Muscle of arm (tissue), 12 donors: Measurements from ENCODE around the gene CERK. TPM values are rescaled to one million over a fixed set of nuclear protein-coding genes. Genes with fewer than 3 reads are reported as not detected.

ENCODE experiments used
- DNase-seq: peaks from one replicate; pipeline ENCODE4 v3.0.0-alpha.2; 2013
- polyA plus RNA-seq, 12 donors: library from polyadenylated mRNA; unstranded; fragments of 120-200 nt; gene quantifications; one replicate each; pipeline ENCODE4 v1.2.1, GENCODE V29; 2013; ENCODE audit not compliant: insufficient read length in 12 of 12

CERK gene
- polyA plus RNA-seq, 12 donors, result 18.1 to 33.1 (median 22.2) TPM; not detected in 1

DNA sequence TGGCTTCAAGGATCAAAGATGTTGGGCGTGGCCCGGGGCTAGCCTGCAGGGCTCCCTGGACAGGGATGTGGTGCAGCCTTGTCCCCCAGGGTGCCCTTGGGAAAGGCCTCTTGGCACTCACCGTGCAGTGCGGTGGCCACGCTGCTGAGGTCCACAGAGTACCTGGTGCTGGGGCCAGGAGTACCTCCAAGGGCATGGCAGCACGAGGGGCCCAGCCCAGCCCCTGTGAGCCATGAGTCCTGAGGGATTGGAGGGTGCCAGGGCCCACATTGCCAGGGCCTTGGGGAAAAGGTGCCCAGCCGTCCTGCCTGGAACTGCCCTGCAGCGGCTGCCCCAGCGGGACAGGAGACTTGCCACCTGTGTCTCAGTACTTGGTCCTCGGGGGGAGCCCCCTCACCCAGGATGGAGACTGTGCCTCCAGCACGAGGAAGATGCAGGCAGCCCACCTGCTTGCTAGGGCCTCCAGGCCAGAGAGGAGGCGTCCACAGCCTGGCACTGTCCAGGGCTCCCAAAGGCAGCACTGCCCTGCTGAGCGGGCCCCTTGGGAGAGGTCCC lies 73.7 kb downstream of the CERK start:
- DNase-seq, result no peak

DNA sequence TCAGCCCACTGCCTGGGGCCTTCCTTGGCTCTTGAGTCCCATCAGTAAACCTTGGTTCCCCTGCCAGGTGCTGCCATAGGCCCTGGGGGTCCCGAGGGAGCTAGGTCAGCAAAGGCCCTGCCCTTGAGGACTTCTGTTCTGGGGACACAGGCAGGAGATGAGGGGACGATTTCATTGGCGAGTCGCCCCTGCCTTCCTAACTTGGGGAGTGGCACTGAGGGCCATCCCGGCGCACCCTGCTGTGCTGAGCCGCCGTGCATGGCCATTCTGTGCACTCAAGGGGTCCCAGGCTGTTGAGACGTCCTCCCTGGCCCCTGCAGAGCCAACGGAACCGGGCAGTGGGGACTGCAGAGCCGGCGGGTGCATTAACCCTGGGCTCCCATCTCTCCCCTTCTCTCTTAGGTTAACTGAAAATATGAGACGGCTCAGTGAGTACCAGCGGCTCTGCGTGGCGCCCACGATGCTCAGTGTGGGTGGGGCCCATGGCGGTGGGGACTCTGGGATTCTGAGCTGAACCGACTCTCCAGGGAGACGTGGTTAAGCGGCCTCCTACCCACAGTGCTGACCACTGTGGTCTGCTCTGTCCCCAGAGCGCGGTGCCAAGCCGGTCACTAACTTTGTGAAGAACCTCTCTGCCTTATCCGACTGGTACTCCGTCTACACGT lies 74.5 kb downstream of the CERK start:
- no peak for DNase-seq

DNA sequence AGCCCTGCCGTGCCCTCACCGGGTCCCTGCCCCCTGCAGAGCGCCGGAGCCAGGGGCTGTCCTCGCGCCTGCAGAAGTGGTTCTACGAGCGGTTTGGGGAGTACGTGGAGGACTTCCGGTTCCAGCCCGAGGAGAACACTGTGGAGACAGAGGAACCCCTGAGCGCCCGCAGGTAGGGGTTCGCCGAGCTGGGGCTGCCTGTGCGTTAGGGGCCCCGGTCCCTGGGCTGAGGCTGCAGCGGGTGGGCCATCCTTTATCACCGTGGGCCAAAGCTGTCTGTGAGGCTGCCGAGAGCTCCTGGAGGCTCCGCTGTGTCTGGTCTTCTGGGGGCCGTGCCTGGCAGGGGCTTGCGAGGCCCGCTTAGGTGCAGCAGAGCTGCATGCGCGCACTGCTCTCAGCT lies 75.1 kb downstream of the CERK start:
- DNase-seq, result no peak

DNA sequence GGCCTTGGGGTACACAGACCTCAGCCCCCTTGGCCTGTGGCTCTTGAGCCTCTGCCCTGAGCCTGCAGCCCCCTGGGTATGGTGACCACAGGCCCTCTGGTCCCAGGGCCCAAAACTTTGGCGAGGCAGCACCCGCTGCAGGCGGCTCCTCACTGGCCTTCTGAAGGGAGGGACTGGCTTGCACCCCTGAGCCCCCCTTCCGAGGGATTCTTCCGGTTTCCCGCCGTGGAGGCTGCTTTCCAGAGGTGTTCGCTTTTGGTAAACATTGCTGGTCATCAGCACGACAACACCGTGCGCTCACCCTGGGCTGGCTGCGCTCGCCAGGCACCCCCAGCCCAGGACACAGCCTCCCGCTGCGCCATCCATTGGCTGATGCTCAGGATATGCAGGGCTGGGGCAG lies 75.8 kb downstream of the CERK start:
- no peak for DNase-seq

DNA sequence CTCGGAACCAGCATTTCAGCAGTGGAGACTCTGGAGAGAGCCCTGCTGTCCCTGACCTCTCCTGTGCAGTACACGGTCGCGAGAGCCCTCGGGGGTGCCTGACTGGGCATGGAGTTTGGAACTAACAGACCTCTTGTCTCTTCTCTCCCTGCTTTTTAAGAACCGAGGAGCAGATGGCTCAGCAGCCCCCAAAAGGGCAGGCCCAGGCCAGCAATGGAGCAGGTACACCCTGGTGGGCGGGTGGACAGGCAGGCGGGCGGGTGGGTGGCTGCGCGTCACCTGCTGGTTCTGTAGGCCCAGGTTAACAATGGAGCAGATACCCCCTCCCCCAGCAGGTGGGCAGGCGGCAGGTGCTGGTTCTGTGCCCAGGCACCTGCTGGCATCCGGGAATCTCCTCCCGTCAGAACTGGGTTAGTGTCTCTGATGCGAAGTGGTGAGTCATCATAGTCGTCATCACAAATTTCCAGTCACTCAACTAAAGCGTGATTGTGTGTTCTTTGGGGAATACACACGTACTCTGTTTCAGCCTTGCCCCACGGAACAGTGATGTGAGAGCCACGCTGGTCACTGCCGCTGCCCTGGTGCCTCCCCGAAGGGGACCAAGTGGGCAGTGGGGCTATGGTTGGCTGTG lies 76.7 kb downstream of the CERK start:
- no peak for DNase-seq

DNA sequence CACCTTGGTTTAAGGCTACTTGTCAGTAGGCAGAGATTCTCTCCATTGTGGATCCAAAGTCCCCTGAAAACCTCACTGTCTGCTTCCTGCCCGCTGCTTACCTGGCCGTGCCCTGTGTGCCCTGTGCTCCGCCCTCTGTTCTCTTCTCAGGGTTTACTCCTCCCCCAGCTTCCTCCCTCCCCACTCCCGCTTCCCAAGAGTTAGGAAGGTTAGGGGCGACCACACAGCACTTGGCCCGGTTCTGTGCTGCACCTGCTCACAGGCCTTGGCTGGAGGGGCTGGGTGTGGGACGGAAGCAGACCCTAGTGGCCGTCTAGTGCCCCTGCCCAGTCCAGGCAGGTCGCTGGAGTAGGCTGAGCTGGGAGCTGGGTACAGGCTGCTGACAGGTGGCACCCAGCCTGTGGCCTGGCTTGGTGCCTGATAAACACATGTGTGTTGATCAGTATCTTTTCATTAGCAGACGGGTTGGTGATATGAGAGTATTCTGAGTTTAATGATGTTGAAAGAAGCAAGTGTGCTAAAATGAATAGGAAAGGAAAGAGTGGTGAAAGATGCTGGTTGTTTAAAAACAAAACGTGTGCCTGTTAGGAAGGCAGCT lies 77.3 kb downstream of the CERK start:
- DNase-seq, result no peak

DNA sequence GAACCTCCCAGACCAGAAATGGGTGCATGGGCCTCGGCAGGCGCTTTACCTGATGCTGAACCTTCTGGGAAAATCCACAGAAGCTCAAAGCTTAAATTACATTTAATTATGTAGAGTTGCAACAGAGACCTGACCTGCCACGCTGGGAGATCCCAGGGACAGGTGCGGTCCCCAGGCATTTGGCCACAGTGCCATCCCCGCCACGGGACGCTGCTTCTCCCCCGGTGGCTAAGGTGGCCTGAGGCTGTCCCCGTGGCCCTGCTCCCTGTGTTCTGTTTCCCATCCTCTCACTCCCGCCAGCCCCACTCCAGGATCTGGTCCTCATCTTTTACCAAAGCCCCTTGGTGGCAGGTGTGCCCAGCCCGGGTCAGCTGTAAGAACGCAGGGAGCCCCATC lies 78.3 kb downstream of the CERK start:
- DNase-seq, result no peak

DNA sequence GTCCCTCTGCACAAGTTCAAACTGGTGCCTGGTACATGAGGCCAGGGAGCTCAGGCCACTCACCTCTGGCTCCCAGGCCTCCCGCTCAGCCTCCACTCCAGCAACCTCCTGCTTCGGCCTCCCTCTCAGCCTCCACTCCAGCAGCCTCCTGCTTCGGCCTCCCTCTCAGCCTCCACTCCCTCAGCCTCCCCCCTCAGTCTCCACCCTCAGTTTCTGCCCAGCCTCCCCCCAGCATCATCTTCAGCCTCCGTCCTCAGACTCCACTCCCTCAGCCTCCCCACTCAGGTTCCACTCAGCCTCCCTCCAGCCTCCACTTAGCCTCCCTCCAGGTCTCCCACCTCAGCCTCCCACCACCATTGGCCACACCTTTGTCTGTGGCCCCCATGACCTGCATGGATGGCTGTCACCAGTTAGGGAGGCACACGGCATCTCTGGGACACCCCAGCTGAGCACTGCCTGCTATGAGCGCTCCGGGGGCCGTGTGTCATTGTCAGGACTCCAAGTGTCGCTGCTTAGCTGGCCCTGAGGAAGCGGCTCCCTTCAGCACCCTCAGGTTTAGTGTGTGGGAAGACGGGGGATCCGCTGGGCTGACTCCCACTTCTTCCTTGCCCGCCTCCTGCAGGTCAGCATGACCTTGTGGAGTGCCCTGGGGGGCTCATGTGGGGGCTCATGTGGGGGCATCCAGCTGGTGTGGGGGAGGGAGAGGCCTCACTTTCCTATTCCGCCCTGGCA lies 78.8 kb downstream of the CERK start:
- DNase-seq, result no peak

DNA sequence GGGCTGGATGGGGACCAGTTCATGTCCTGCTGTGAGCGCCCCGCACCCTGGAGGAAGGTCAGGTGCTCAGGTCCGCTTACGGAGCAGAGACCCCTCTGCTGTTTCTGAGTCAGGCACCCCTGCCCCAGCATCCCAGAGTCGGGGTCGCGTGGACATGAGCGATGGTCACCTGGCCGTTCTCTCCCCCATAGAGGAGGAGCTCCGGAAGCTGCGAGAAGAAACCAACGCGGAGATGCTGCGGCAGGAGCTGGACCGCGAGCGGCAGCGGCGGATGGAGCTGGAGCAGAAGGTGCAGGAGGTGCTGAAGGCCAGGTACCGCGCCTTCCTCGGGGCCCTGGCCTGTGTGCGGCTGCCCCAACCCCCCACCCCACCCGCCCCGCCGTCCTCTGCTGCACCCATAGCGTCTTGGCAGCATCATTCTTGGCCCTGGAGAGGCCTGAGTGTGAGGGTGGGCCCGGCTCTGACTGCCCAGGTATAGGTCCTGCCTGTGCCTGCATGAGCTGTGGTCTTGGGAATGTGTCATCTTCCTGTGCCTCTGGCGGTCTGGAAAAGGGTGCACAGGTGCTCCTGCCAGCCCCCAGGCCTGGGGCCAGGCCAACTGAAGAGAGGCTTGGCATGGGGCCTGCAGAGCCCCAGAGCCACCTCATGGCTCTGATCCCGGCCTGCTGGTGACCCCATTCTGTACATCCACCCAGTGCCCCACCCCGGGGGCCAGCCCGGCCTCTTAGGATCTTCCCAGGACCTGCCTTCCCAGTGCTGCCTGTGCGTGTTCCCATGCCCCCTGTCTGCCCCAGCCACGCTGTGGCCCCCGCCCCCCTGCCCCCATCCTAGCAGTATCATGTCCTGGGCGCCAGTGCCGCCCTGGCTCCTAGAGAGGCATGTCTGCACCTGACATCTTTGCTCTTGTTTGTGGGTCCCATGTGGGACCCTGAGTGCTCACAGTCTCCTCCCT lies 79.8 kb downstream of the CERK start:
- no peak for DNase-seq

DNA sequence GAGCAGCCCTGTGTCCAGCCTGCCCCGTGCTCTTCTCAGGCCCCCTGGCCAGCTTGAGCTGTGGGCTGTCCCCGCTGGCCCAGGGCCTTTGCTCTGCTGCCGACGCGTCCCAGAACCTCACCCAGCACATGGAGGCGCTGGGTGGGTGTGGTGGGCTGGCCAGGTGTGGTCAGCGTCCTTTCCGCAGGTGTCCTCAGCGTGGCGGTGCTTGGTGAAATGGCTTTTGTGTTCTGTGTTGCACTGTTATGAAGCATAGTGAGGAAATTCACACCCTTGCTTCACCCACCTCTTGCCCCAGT lies 80.4 kb downstream of the CERK start:
- no peak for DNase-seq

DNA sequence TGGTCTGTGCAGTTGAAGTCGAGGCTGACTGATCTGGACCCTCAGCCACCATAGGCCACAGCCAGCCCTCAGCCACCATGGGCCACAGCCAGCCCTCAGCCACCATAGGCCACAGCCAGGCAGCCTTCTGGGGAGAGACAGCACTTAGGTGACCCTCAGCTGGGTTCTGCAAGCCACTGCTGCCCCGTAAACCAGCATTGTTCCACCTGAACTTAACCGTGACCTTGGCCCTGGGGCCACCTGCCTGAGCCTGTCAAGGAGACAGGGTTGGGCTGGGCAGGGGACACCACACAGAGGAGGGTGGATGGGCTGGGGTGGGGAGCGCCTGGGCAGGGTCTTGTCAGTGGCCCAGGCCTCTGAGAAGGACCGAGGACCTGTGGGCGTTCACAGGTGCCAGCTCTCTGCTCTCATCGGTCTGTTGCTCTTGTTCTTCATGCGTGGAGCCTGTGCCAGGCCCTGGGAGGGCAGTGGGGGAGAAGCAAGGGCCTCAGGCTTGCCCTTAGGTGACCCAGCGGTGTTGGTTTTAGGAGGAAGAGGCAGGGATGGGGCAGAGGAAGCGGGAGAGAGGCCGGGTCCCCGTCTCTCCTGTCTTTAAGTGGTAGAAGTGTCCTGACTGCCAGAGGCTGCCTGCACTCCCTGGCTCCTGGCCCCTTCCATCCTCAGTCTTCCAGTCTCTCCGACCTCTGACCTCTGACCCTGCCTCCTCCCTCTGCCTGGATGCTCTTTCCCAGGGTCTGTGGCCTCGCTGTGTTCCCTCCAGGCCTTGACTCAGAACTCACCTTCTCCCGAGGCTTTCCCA lies 81.0 kb downstream of the CERK start:
- DNase-seq, result no peak

DNA sequence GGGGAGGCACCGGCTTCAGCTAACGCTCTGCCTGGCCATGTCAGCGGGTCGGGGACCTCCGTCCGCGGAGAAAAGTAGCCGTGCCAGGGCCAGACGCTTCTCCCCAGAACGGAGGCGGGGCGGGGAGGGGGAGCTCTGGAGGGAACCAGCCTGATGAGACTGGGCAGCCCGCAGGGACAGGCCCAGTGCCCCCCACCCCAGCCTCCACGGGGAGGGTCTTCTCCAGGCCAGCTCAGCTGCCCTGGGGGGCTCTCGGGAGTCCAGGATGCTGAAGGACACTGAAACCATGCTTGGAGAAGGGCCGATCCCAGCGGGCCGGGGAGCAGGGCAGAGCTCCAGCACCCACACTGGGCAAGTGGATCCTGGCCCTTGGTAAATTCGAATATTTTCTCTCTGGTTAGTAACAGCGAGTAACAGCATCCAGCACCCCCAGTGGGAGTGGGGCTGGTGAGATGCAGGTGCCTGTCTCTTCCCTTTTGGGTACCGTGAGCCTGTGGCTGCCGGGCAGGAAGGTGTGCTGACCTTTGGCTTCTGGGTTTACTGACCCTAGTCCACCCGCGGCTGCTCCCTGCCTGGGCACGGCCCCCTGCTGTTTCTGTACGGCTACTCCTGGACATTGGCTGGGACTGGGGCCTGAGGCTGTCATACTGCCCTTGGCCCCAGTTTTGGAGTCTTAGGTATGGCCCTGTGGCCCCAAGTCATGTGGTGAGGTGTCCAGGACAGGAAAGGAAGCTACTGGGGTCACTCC lies 82.0 kb downstream of the CERK start:
- no peak for DNase-seq

DNA sequence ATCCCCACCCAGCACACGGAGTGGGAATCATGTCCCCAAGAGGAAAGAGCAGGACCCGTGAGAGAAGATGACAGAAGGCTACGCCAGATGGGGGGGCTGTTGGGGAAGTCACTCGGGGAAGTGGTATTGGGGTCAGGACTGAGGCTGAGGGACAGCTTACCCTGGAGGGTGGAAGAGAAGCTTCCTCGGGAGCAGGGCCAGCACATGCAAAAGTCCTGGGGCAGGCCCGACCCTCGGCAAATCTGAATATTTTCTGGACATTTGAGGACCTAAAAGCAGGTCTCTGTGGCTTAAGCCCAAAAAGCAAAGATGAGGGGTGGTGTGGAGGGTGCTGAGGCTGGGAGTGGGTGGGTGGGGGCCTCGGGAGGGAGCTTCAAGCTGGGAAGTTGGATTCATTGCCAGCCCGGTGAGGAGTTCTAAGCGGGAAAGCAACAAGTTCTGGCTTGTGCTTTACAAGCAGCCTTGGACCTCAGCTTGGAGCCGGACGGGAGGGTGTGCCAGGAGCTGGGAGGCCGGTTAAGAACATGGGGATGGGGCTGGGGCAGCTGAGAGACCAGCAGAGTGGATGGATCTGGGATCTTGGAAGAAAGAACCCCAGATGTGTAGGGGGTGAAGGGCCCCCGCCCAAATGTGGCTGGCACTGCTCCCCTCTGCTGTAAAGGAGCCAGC lies 83.0 kb downstream of the CERK start:
- DNase-seq, result no peak

DNA sequence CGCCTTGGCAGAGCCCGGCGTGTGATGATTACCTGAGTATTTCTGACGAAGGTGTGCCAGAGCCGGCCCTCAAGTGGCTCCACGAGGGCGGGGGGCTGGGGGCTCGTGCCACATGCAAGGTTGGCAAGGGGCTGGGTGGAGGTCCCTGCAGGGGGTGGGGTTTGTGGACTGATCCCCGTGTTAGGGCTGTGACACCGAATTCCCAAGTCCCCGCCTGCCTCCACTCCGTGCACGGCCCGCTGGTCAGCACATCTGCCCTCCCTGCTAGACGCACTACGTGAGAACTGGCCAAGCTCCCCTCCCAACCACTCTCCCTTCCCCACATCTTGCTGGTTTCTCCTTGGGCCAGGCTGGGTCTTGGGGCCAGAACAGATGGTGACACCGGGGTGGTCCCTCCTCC lies 83.6 kb downstream of the CERK start:
- no peak for DNase-seq

DNA sequence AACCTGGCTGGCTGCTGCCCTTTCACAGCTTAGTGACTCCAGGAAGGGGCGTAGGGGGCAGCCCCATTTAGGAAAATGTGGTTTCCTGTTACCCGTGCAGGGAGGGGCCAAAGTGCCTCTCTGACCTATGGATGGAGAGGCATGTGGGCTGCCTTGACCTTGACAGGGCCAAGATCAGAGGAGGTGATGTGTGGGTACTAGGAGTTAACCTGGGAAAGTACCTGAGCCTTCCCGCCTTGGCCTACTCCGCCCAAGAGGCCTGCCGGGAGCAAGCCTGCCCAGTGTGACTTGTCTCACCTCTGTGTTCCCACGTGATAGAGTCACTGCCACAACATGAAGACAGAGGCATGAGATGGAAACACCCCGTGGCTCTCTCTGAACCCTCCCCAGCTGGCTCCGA lies 84.5 kb downstream of the CERK start:
- no peak for DNase-seq

DNA sequence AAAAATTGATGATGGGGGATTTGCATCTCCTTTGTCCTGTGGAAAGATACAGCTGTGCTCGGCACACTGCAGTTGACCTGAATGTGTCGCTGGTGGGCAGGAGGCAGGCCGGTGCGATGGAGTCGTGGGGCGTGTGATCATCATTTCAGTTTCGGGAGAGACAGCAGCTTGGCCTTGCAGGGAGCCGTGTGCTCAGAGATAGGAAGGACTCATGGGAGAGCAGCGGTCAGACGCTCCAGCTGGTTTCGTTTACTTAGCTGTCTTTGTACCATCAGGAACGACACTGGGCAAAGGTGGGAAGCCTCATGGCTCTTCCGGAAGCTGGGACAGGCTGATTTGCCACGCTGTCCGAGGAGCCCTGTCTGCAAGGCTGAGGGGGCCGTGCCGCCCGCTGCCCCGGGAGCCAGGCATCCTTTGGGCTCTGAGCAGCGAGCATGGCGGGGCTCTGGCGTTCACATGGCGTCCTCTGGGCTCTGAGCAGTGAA lies 85.2 kb downstream of the CERK start:
- peak; percentile 35 for DNase-seq

DNA sequence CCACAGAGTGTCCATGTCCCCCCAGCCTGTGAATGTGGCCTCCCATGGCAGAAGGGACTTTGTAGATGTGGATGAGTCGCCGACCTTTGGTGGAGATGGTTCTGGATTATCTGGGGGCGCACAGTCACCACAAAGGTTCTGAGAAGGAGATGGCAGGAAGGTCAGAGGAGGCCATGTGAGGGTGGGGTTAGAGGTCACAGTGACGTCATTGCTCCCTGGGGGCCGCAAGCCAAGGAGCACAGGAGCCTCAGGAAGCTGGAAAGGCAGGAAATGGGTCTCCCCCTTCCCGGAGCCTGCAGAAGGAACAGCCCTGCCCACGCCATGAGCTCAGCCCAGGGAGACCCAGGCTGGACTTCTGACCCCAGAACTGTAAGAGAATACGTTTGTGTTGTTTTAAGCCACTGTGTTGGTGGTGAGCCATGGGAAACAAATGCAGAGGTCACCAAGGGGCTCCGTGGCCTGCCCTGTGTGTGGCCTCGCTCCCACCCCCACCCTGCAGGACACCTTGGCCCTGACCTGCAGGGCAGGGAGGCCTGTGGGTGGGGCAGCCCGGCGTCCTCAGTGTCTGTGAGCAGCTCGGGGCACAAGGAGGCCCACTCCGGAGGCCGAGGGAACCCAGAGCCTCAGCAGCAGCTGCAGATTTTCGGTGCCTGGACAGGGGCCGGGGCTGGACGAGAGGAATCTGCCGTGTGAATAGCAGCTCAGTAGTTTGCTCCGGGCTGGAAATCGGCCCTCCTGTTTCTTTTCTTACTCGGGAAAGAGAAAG lies 85.8 kb downstream of the CERK start:
- peak; percentile 57 for DNase-seq

DNA sequence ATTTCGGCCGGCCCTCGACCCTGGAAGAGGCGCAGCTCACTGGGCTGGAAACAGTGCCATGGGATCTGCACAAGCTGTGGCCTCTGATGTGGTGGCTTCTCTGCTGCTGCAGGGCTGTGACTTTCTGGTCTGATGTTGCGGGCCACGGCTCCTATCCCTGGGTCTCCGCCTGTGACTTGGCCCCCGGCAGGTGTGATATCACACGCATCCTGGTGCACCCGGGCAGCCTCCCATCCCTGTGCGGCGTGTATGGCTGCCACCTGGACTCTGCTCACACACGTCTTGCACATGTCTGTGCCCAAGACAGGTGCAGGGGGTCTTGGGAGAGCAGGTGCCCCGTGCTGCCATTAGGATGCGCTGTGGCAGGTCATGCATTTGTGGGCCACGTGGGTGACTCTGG lies 86.7 kb downstream of the CERK start:
- DNase-seq, result no peak
